HL-60/S4 (cell line): ENCODE data around the gene TCF4.
"Not testable (repeated sequence)": the region's sequence is repeated elsewhere in the genome, so short reads cannot be mapped to it uniquely, and the experiment has no call there.

Source experiments
- in situ Hi-C: fragments of 300-500 bp; cut with MboI; formaldehyde crosslinking; loops from 2 replicates; pipeline ENCODE4 v1.14.3; 2022; ENCODE audit warnings: low sequenced_read_pairs

Gene TCF4

GRCh38 chr18:55479656-55480420 lies 108.2 kb downstream of the TCF4 start:
- in situ Hi-C loops = no loop called here

GRCh38 chr18:55477860-55478581 lies 110.0 kb downstream of the TCF4 start:
- in situ Hi-C loops = no loop called here

GRCh38 chr18:55477499-55477859 lies 110.5 kb downstream of the TCF4 start:
- in situ Hi-C loops = no loop called here

- in situ Hi-C loops = no loop called here
Observed at GRCh38 chr18:55475916-55476315, 112.1 kb downstream of the TCF4 start.

DNA sequence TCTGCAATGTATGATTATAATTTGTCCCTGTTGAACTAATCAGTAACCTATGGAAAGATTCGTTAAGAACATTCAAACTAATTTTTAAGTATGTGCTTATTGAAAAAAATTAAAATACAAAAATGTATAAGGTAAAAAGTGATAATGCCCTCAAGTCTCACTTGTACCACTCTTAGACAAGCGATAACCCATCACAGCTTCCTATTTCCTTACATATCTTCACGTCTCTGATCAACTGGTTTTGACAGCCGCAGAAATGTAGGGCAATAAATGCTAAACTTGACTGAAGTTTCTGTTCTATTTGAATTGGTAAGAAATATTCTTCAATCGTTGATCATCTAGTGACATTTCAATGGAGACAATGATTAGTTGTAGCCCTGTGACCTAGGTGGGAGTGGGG lies 112.5 kb downstream of the TCF4 start:
- in situ Hi-C loops = no loop called here

DNA sequence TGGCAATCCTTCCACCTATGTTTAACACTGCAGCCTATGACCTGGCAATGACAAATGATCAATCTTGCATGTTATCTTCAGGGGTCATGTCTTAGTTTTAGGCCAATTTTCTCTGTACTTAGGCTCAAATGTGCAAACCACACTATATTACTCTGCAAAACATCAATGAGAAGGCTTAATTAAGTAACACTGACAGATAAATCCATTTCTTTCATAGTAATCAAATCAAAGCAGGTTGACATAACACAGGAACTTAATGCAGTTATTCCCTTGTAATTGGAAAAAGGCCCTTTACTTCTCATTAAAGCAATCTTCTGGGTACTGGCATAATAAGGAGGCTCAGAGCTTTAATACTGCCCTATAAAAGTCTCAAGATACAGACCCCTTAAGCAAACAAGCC lies 114.4 kb downstream of the TCF4 start:
- in situ Hi-C loops = no loop called here

DNA sequence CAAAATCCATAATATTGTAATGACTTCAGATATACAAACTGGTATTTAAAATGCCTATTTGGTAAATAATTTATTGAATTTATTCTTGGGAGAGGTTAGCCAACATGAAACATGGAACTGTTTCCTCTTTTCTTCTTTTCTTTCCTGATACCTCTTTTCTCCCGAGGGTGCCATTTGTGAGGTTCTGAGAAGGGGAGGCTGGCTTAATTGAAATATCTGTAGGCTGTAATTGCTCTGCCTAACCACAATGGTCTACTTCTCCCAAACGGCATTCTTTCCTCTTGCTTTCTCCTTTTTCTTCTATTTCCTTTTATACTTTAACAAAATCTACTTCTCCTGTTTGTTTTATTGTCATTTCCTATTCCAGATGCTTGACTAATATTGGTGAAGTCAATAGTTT lies 114.9 kb downstream of the TCF4 start:
- in situ Hi-C loops = no loop called here

DNA sequence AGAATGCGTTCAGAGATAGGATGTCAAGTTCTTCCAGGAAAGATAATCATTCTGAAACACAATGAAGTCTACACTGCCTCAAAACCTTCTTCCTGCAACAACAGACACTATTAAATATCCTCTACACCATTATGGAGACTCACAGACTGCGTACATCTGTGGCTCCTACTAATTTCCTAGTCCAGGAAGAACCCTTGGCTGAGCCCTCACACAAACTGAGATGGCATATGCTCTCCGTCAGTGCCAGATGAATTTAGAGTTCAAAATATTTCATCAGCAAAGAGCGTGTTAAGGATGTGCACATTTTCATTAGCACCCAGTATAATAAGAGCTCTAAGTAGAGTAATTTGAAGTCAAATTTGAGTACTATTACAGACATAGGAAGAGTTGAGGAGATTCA lies 117.2 kb downstream of the TCF4 start:
- in situ Hi-C loops = no loop called here

- in situ Hi-C loops = not testable (repeated sequence)
Observed at GRCh38 chr18:55469134-55469533, 118.9 kb downstream of the TCF4 start.

- in situ Hi-C loops = no loop called here
Observed at GRCh38 chr18:55466789-55467188, 121.2 kb downstream of the TCF4 start.

- in situ Hi-C loops = no loop called here
Observed at GRCh38 chr18:55465313-55465712, 122.7 kb downstream of the TCF4 start.

DNA sequence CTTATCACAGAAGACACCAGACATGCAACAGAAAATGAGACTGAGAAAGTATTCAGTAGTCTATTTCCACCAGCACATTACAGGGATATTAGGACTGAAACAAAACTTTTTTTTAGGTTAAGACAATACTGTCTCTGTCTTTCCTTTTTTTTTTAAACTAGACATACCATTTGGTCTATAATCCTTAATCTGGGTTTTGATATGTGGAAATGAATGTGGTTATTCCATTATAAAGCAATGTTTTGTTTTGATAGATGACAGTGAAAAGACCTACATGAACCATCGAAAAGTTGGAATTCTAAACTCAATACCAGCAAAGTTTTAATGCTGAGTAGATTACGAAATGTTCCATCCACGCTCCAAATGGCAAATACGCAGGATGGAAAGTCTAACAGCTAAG lies 123.4 kb downstream of the TCF4 start:
- in situ Hi-C loops = no loop called here

- in situ Hi-C loops = no loop called here
Observed at GRCh38 chr18:55462652-55463051, 125.3 kb downstream of the TCF4 start.

DNA sequence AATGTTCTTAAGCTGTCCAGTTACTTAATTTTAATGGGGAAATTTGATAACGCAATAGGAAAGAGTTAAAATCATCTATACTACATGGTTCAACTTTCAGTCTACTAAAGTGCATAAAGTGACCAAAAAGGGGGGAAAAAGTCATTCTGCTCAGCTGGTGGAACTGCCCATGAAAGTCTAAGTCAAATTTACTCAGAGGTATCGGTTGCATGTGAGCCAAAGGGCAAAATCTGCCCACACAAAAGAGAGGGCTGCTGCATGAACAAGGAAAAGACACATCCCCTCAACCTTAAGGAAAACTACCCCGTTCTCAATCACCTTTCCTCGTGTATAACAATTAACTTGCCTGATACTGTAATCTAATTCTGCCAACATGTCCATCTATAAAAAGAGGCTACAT lies 126.1 kb downstream of the TCF4 start:
- in situ Hi-C loops = no loop called here

GRCh38 chr18:55458456-55459203 lies 129.4 kb downstream of the TCF4 start:
- in situ Hi-C loops = no loop called here

GRCh38 chr18:55457028-55457427 lies 131.0 kb downstream of the TCF4 start:
- in situ Hi-C loops = no loop called here

GRCh38 chr18:55455938-55456337 lies 132.1 kb downstream of the TCF4 start:
- in situ Hi-C loops = no loop called here

DNA sequence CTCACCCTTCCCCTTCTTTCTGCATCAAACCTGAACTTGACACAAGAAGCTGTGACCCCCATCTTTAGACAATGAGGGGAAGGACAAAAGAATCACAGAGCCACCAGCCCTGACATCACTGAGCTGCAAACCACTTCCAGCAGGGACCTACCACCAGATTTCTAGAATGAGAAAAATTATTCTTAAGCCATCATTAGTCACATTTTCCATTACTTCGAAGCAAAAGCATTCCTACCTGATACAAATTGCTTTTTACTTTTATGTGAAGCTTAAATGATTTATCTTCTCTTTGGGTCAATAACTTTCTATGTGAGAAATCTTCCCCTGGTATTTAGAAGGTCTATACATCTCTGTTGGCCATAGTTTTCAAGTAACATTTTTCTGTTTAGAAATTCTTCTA lies 134.8 kb downstream of the TCF4 start:
- in situ Hi-C loops = no loop called here

DNA sequence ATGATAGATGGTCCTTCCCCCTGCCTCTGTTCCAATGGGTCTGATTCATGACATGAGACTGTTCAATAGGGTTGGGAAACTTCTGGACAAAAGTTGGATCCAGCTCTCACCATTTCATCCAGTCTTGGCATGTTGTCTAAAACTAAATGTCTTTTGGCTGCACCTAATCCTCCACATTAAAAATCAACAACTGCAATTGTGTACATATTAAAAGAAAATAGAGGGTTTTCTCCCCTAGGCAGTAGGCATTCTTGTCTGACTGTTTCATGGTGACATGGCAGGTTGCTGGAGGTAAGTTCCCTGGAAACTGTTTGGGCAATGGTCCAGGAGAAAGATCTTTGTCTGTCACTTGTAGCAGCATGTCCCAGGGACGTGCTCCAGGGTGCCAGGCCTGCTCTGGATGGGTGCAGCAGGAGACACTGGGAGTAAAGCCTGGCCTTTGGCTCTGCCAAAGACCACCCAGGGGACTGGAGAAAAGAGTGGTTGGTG lies 135.8 kb downstream of the TCF4 start:
- in situ Hi-C loops = no loop called here

DNA sequence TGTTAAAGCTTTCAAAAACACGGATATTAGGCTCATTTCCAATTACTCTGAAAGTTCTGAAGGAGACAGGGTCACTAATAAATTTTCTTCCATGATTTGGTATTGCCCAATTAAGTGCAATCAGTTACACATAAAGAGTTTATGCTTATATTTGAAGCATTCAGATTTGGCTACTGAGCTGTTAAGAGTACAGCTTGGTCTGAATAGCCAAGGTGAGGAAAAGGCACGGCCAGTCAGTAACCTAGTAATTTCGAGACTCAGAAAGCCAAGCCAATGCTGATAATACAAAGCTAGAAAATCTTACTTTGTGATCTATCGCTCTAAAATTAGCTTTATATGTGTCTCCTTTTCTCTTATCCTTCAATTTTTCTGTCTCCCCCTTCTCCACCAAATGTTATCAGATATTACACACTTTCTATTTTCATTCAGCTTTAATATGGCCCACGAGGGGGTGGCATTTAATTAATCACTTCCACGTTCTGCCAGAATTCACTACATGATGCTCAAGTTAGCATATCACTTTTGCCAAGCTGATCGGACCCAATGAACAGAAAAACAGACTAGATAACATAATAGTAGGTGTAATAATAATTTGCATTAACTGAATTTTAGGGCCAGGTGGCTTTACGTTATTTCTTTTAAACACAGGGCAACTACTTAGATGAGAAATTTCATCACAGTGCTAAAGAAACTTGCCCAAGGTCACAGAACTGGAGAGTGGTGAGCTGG lies 138.4 kb downstream of the TCF4 start:
- in situ Hi-C loops = no loop called here

DNA sequence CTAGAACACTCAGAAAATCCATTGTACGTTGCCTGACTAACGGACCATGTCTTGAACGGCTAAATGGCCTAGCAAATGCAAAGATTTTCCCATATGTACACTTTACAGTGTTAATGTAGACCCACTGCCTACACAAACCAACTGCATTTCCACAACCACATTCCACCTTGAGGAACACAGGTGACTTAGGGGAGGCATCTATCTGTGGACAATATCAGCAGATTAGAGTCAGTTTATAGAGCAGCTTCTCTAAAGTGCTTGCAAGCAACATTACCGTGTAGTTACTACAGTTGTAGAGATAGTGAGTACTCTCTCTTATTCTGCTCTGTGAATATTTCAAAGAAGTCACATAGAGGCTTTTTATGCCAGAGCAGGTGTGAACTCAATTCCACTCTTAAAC lies 139.6 kb downstream of the TCF4 start:
- in situ Hi-C loops = no loop called here
